DND-41 (cell line): ENCODE results near the gene SELENOS.

Source experiments
- ATAC-seq: fragments of 200-7000 bp; cut with Tn5 transposase; 3 replicates; pipeline ENCODE4 v1.9.1; 2021; ENCODE audit warnings: low read depth; ENCODE audit not compliant: insufficient read depth
- DNase-seq: peaks from one replicate; pipeline ENCODE4 v3.0.0-alpha.2; 2020
- H2AFZ ChIP-seq: 2 replicates; pipeline ENCODE4 v1.6.0; 2012; ENCODE audit warnings: low read depth, low read length
- H3K27ac ChIP-seq: 2 replicates; pipeline ENCODE4 v1.5.1; 2012; ENCODE audit warnings: low read length, inconsistent platforms
- H3K27me3 ChIP-seq: fragments of 200-600 bp; sonication (generic); 2 replicates; pipeline ENCODE4 v1.6.0; 2012; ENCODE audit warnings: low read length, mild to moderate bottlenecking, inconsistent platforms; ENCODE audit not compliant: insufficient read depth, poor library complexity
- H3K36me3 ChIP-seq: 2 replicates; pipeline ENCODE4 v1.5.1; 2012; ENCODE audit warnings: low read length, inconsistent platforms; ENCODE audit not compliant: insufficient read depth
- H3K4me1 ChIP-seq: 2 replicates; pipeline ENCODE4 v1.5.1; 2012; ENCODE audit warnings: mild to moderate bottlenecking, low read length; ENCODE audit not compliant: insufficient read depth
- H3K4me2 ChIP-seq: 2 replicates; pipeline ENCODE4 v1.6.0; 2012; ENCODE audit warnings: mild to moderate bottlenecking, moderate library complexity, low read length, inconsistent platforms; ENCODE audit not compliant: insufficient read depth
- H3K4me3 ChIP-seq, 2 experiments: fragments of 200-600 bp in 1 of 2; shearing (Covaris generic) in 1 of 2; 2 replicates each; pipeline ENCODE4 v1.5.1; 2012 to 2016; ENCODE audit warnings: inconsistent platforms in 2 of 2, low read length in 2 of 2, mild to moderate bottlenecking in 2 of 2, low read depth in 1 of 2, moderate library complexity in 1 of 2
- H3K79me2 ChIP-seq: 2 replicates; pipeline ENCODE4 v1.6.0; 2012; ENCODE audit warnings: low read length, inconsistent platforms; ENCODE audit not compliant: insufficient read depth
- H3K9ac ChIP-seq: 2 replicates; pipeline ENCODE4 v1.6.0; 2012; ENCODE audit warnings: low read depth, mild to moderate bottlenecking, inconsistent platforms, low read length, moderate library complexity
- H3K9me3 ChIP-seq: 2 replicates; pipeline ENCODE4 v1.5.1; 2012; ENCODE audit warnings: low read length, moderate library complexity, mild to moderate bottlenecking, inconsistent platforms; ENCODE audit not compliant: insufficient read depth, severe bottlenecking
- H4K20me1 ChIP-seq: 2 replicates; pipeline ENCODE4 v1.6.0; 2012; ENCODE audit warnings: low read length; ENCODE audit not compliant: insufficient read depth
- EZH2 ChIP-seq: IDR thresholded peaks from 3 replicates; pipeline ENCODE4 v1.6.1; 2012; ENCODE audit warnings: borderline replicate concordance, low read depth, mild to moderate bottlenecking, moderate library complexity, low read length, inconsistent platforms; ENCODE audit not compliant: severe bottlenecking
- TF ChIP-seq, protein P1 (sequence below): IDR thresholded peaks from 2 replicates; pipeline ENCODE4 v1.5.1; 2012; ENCODE audit warnings: borderline replicate concordance, low read length, moderate library complexity, mild to moderate bottlenecking; ENCODE audit not compliant: poor library complexity, severe bottlenecking; ENCODE audit errors: extremely low read depth

Gene SELENOS

DNA sequence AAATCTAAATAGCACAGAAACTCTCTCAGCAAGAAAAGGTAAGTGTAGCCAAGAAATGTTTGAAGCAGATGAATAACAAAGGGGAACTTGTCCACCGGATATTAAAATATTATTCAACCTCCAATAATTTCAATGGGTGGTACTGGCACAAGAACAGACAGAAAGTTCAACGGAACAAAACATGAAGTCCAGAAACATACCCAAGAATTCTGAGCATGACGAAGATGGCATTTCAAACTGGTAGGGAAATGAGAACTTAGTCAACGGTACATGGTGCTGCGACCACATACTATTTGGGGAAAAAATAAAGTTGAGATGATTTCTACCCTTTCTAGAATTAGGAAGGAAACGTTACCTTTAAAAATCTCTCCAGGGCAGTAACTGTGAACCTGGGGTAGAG lies 30.9 kb downstream of the SELENOS start:
- Histone ChIP-seq H3K27ac (no peak overlapping the region), H3K79me2 (peaks cover 93% of the 10 kb centered on the region), H3K4me3 (no peak overlapping the region), H3K9me3 (no peaks in the 10 kb centered on the region), H4K20me1 (peaks cover 14% of the 10 kb centered on the region), H3K36me3 (peaks cover 15% of the 10 kb centered on the region), H3K4me2 (0 out of 2 replicates have a peak overlapping the region, but pooled peaks have one; percentile 23), H3K9ac (no peak overlapping the region), H2AFZ (no peak overlapping the region), H3K4me1 (peaks cover 93% of the 10 kb centered on the region), H3K27me3 (no peaks in the 10 kb centered on the region)
- ATAC-seq: no peak
- DNase-seq: no peak
- TF ChIP-seq, protein P1, sequence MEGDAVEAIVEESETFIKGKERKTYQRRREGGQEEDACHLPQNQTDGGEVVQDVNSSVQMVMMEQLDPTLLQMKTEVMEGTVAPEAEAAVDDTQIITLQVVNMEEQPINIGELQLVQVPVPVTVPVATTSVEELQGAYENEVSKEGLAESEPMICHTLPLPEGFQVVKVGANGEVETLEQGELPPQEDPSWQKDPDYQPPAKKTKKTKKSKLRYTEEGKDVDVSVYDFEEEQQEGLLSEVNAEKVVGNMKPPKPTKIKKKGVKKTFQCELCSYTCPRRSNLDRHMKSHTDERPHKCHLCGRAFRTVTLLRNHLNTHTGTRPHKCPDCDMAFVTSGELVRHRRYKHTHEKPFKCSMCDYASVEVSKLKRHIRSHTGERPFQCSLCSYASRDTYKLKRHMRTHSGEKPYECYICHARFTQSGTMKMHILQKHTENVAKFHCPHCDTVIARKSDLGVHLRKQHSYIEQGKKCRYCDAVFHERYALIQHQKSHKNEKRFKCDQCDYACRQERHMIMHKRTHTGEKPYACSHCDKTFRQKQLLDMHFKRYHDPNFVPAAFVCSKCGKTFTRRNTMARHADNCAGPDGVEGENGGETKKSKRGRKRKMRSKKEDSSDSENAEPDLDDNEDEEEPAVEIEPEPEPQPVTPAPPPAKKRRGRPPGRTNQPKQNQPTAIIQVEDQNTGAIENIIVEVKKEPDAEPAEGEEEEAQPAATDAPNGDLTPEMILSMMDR: no peak
- TF ChIP-seq EZH2: no peak

DNA sequence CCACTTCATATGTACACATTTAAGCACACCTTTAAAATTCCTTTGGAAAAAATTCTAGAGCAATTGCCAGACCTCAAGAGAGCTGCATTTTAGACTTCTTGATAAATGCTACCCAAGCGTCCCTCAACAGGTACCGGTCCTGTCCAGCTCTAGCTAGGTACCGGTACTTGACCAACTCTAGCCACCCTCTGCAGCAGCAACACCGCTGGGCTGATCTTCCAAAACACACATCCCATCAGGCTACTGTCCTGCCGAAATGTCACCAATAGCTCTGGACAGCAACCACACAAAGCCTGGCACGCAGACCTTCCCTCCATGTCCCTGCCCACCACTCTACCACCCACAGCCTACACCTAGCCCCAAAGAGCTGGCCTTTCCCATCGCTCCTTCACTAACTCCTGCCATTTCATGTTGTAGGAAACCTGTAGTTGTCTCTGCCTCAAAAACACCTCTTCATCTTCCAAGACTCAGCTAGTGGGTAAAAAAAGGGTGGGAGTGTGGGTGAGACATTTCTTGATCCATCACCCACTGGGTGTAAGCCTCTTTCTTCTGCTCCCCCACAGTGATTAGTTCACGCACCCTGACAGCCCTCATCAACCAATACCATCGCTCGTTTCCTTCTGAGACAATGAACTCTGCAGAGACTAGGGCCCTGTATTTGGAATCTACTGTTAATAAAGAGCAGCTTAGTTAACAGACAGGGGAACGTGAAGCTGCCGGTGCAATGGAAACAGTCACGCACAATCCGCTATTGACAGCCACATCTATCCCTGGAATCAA lies 32.2 kb downstream of the SELENOS start:
- Histone ChIP-seq H3K79me2 (peaks cover 95% of the 10 kb centered on the region), H2AFZ (no peak overlapping the region), H3K27me3 (no peaks in the 10 kb centered on the region), H3K4me2 (peak overlapping the region; percentile 50), H3K4me3 (peak overlapping the region in 1 of 2 experiments; percentile 25; a peak in 1 of 4 replicates), H3K9ac (peak overlapping the region; percentile 20; the same call in 1 of the 2 replicates), H3K4me1 (peaks cover 83% of the 10 kb centered on the region), H3K9me3 (no peaks in the 10 kb centered on the region), H4K20me1 (peaks cover 23% of the 10 kb centered on the region), H3K27ac (peak overlapping the region; percentile 89), H3K36me3 (peaks cover 15% of the 10 kb centered on the region)
- TF ChIP-seq, protein P1: no peak
- TF ChIP-seq EZH2: no peak
- no peak for ATAC-seq
- no peak for DNase-seq

DNA sequence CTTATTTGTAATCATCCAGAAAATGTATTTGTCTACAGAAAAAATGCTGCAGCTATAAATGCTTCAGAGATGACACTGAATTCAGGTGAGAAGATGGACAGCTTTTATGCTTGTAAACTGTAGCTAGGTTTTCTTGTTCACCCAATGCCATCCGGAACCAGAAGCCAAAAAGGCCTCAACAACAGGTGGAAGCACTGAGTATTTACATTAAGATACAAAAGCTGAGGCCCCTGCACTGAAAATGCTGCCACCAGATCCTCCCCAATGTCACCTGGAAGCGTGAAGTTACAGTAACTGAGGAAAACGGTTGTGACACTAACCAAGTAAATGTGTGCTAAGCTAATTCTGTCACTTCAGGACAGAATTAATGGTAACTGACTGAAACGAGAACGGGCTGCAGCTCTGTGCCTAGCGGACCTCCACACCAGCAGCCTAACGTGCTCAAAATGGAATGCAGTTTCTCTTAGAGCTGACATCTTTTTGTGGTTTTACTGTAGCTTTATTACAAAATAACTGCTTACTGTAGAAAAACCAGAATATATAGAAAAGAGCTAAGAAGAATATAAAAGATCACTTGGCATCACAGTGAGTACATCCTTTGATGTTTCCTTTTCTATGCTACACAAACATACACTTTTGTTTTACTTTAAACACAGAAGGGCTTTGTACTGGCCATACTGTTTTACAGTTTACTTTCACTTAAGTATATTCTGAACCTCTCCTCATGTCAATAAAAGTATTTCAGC lies 33.1 kb downstream of the SELENOS start:
- H2AFZ ChIP-seq: no peak overlapping the region
- no peak for TF ChIP-seq EZH2
- TF ChIP-seq, protein P1: no peak
- H3K4me3 ChIP-seq: no peak overlapping the region
- H3K9me3 ChIP-seq: no peaks in the 10 kb centered on the region
- H4K20me1 ChIP-seq: peaks cover 18% of the 10 kb centered on the region
- peak overlapping the region; percentile 50 for H3K4me2 ChIP-seq
- H3K9ac ChIP-seq: peak overlapping the region; percentile 20; the same call in 1 of the 2 replicates
- DNase-seq: peak; percentile 14
- peaks cover 95% of the 10 kb centered on the region for H3K79me2 ChIP-seq
- H3K27ac ChIP-seq: peak overlapping the region; percentile 89
- ATAC-seq: 0 out of 3 replicates have a peak, but pooled peaks have one; percentile 17
- H3K27me3 ChIP-seq: no peaks in the 10 kb centered on the region
- peaks cover 75% of the 10 kb centered on the region for H3K4me1 ChIP-seq
- H3K36me3 ChIP-seq: peaks cover 15% of the 10 kb centered on the region
